ENCODE results near the gene TRIOBP. TPM values are rescaled to one million over a fixed set of nuclear protein-coding genes. Genes with fewer than 3 reads are reported as not detected.

The TRIOBP gene
- total and polyA plus RNA-seq, 2 of the 13 experiments (the other 11 are each of a cell fraction or from before 2014, with no cell fraction given) = 6.1 to 15.4 TPM

- no peak for TF ChIP-seq PRDM15 (CRISPR knock-in tag; IDR thresholded peaks at IDR 0.05)
- TF ChIP-seq PITX1 (CRISPR knock-in tag; IDR thresholded peaks at IDR 0.05) = 0 out of 2 replicates have a peak, but pooled peaks have one; percentile 26
- TF ChIP-seq ZNF746 (CRISPR knock-in tag; IDR thresholded peaks at IDR 0.05) = peak; percentile 81
- TF ChIP-seq ZBTB25 (CRISPR knock-in tag; IDR thresholded peaks at IDR 0.05) = peak; percentile 56; the same call in 1 of the 2 replicates
- peak; percentile 92 for TF ChIP-seq PATZ1 (CRISPR knock-in tag; IDR thresholded peaks at IDR 0.05)
- 0 out of 2 replicates have a peak, but pooled peaks have one; percentile 18 for TF ChIP-seq THAP11 (CRISPR knock-in tag; IDR thresholded peaks at IDR 0.05)
- peak; percentile 69; the same call in 1 of the 2 replicates for TF ChIP-seq TBX2 (CRISPR knock-in tag; IDR thresholded peaks at IDR 0.05; ENCODE audit: borderline replicate concordance)
- TF ChIP-seq FOXA3 (CRISPR knock-in tag; IDR thresholded peaks at IDR 0.05) = 0 out of 2 replicates have a peak, but pooled peaks have one; percentile 37
- 0 out of 2 replicates have a peak, but pooled peaks have one; percentile 15 for TF ChIP-seq MLX (CRISPR knock-in tag; IDR thresholded peaks at IDR 0.05)
- no peak for TF ChIP-seq ZNF34 (CRISPR knock-in tag; IDR thresholded peaks at IDR 0.05; ENCODE audit: borderline replicate concordance)
- TF ChIP-seq ZNF317 (CRISPR knock-in tag; IDR thresholded peaks at IDR 0.05) = 0 out of 2 replicates have a peak, but pooled peaks have one; percentile 33
- 0 out of 2 replicates have a peak, but pooled peaks have one; percentile 31 for TF ChIP-seq ZNF292 (CRISPR knock-in tag; IDR thresholded peaks at IDR 0.05; ENCODE audit: borderline replicate concordance, low read depth)
- 0 out of 2 replicates have a peak, but pooled peaks have one; percentile 9 for TF ChIP-seq MED1 (CRISPR knock-in tag; IDR thresholded peaks at IDR 0.05)
- TF ChIP-seq TRIM22 (IDR thresholded peaks at IDR 0.05) = no peak
- peak; percentile 29; the same call in 1 of the 2 replicates for TF ChIP-seq TAF1 (CRISPR knock-in tag; IDR thresholded peaks at IDR 0.05)
- TF ChIP-seq MTERF4 (CRISPR knock-in tag; IDR thresholded peaks at IDR 0.05) = 0 out of 2 replicates have a peak, but pooled peaks have one; percentile 23
- 0 out of 2 replicates have a peak, but pooled peaks have one; percentile 22 for TF ChIP-seq NCOA2 (CRISPR knock-in tag; IDR thresholded peaks at IDR 0.05)
- peak; percentile 67 for TF ChIP-seq AGO2 (optimal IDR thresholded peaks at IDR 0.05; ENCODE audit: low read depth, low read length)
These were observed 19.9 kb upstream of the TRIOBP start (continued) for GRCh38 chr22:37676736-37677492.
